Measurements from ENCODE around the gene MYOF. TPM values are rescaled to one million over a fixed set of nuclear protein-coding genes. Genes with fewer than 3 reads are reported as not detected.
A peak's percentile ranks its signal among the peaks of the same experiment; 100 is the strongest.

Gene MYOF
- total and polyA plus RNA-seq, 4 donors, result 23.4 to 194 (median 82.2) TPM

- ATAC-seq (ENCODE audit: insufficient read depth, low FRiP score), result no peak
- DNase-seq, result peak; percentile 34 to 72 (median 49)
- H3K36me3 ChIP-seq (ENCODE audit: control insufficient read depth in 4 of 4, insufficient read depth in 4 of 4, low read length in 4 of 4), result no peaks in the 10 kb centered on the region
Observed at GRCh38 chr10:93437946-93438612, 44.1 kb downstream of the MYOF start.

GRCh38 chr10:93437086-93437945, 44.8 kb downstream of the MYOF start:
- ATAC-seq (ENCODE audit: insufficient read depth, low FRiP score), result peak; percentile 82
- Histone ChIP-seq H3K9me3 (ENCODE audit: control insufficient read depth in 4 of 4, insufficient read depth in 3 of 4, low read length in 3 of 4) (no peaks in the 10 kb centered on the region), H3K27ac (ENCODE audit: low read depth in 1 of 2, low read length in 1 of 2) (peak overlapping the region; percentile 94), H3K9ac (ENCODE audit: insufficient read depth in 1 of 2, low read length in 2 of 2) (peak overlapping the region; percentile 57 to 97), H3K4me1 (ENCODE audit: control insufficient read depth in 5 of 5, insufficient read depth in 5 of 5, low read length in 5 of 5) (peaks cover 11 to 51% (median 17%) of the 10 kb centered on the region in 5 donors), H3K4me3 (no peak overlapping the region), H3K27me3 (ENCODE audit: control insufficient read depth in 3 of 3, insufficient read depth in 3 of 3, low read length in 2 of 3) (no peaks in the 10 kb centered on the region), H3K36me3 (ENCODE audit: control insufficient read depth in 4 of 4, insufficient read depth in 4 of 4, low read length in 4 of 4) (no peaks in the 10 kb centered on the region)
- peak; percentile 86 to 95 (median 93) for DNase-seq
- no peak for TF ChIP-seq CTCF (IDR thresholded peaks at IDR 0.05; ENCODE audit: control extremely low read depth, extremely low read depth)
- WGBS, 2 donors, result 33 to 54% methylated on average over 18 of the region's 18 CpGs

More at GRCh38 chr10:93437946-93438612, 44.1 kb downstream of the MYOF start:
- no peak for TF ChIP-seq CTCF (IDR thresholded peaks at IDR 0.05; ENCODE audit: control extremely low read depth, extremely low read depth)
- WGBS, 2 donors, result 68 to 81% methylated on average over 19 of the region's 19 CpGs
- no peak overlapping the region for H3K4me3 ChIP-seq
- H3K27ac ChIP-seq (ENCODE audit: low read depth in 1 of 2, low read length in 1 of 2), result peak overlapping the region; percentile 94
- H3K4me1 ChIP-seq (ENCODE audit: control insufficient read depth in 5 of 5, insufficient read depth in 5 of 5, low read length in 5 of 5), result peaks cover 11 to 51% (median 17%) of the 10 kb centered on the region in 5 donors
- peak overlapping the region; percentile 50 to 97 for H3K9ac ChIP-seq (ENCODE audit: insufficient read depth in 1 of 2, low read length in 2 of 2)
- no peaks in the 10 kb centered on the region for H3K9me3 ChIP-seq (ENCODE audit: control insufficient read depth in 4 of 4, insufficient read depth in 3 of 4, low read length in 3 of 4)
- no peaks in the 10 kb centered on the region for H3K27me3 ChIP-seq (ENCODE audit: control insufficient read depth in 3 of 3, insufficient read depth in 3 of 3, low read length in 2 of 3)

GRCh38 chr10:93436591-93437085, 45.5 kb downstream of the MYOF start:
- DNase-seq (peak; percentile 86 to 97 (median 97)), ATAC-seq (ENCODE audit: insufficient read depth, low FRiP score) (peak; percentile 48)
- 43 to 67% methylated on average over 4 of the region's 4 CpGs for WGBS, 2 donors
- Histone ChIP-seq H3K27me3 (ENCODE audit: control insufficient read depth in 3 of 3, insufficient read depth in 3 of 3, low read length in 2 of 3) (no peaks in the 10 kb centered on the region), H3K4me1 (ENCODE audit: control insufficient read depth in 5 of 5, insufficient read depth in 5 of 5, low read length in 5 of 5) (peaks cover 11 to 44% (median 17%) of the 10 kb centered on the region in 5 donors), H3K36me3 (ENCODE audit: control insufficient read depth in 4 of 4, insufficient read depth in 4 of 4, low read length in 4 of 4) (no peaks in the 10 kb centered on the region), H3K4me3 (no peak overlapping the region), H3K27ac (ENCODE audit: low read depth in 1 of 2, low read length in 1 of 2) (peak overlapping the region; percentile 75 to 93), H3K9me3 (ENCODE audit: control insufficient read depth in 4 of 4, insufficient read depth in 3 of 4, low read length in 3 of 4) (no peaks in the 10 kb centered on the region), H3K9ac (ENCODE audit: insufficient read depth in 1 of 2, low read length in 2 of 2) (peak overlapping the region; percentile 57 to 97)
- no peak for TF ChIP-seq CTCF (IDR thresholded peaks at IDR 0.05; ENCODE audit: control extremely low read depth, extremely low read depth)
